Measurements from ENCODE around the gene MAGOH. TPM values are rescaled to one million over a fixed set of nuclear protein-coding genes. Genes with fewer than 3 reads are reported as not detected.

The MAGOH gene
- total and polyA plus RNA-seq, 9 of the 15 experiments (the other 6 are each of a cell fraction or from before 2014, with no cell fraction given): 102 to 342 (median 135) TPM

GRCh38 chr1:53196017-53196484 lies 42.3 kb downstream of the MAGOH start (continued):
- TF ChIP-seq CBX2 (IDR thresholded peaks at IDR 0.05; ENCODE audit: insufficient read depth, low read length, poor library complexity, severe bottlenecking): no peak

- Histone ChIP-seq H3K9me3 (replicated peaks; ENCODE audit: control insufficient read depth, insufficient read depth, low read depth, low read length) (no peaks in the 10 kb centered on the region), H3K27me3 (ENCODE audit: control insufficient read depth in 2 of 2, insufficient read depth in 2 of 2, low read length in 2 of 2) (no peaks in the 10 kb centered on the region), H3K4me1 (replicated peaks in 1 of 2; ENCODE audit: control insufficient read depth in 2 of 2, insufficient read depth in 2 of 2, low read length in 2 of 2) (peaks cover 16 to 21% of the 10 kb centered on the region in 2 experiments), H3K9ac (ENCODE audit: insufficient read depth in 1 of 2, low read depth in 2 of 2, low read length in 2 of 2) (peak overlapping the region in 1 of 2 experiments; percentile 93; a peak in 2 of 4 replicates), H3K9me1 (ENCODE audit: control insufficient read depth, insufficient read depth, low read length) (no peaks in the 10 kb centered on the region), H4K20me1 (replicated peaks; ENCODE audit: control insufficient read depth, insufficient read depth, low read length) (no peaks in the 10 kb centered on the region), H3K79me2 (ENCODE audit: control insufficient read depth, insufficient read depth, low read length) (peaks cover 17% of the 10 kb centered on the region), H2AFZ (ENCODE audit: low read depth, low read length) (peak overlapping the region; percentile 90), H3K27ac (ENCODE audit: extremely low read depth, low read depth, low read length) (peak overlapping the region; percentile 10; the same call in 1 of the 3 replicates), H3K4me3 (no peak overlapping the region), H3K4me2 (ENCODE audit: insufficient read depth, low read length) (peak overlapping the region; percentile 96), H3K36me3 (ENCODE audit: control insufficient read depth, insufficient read depth, low read length) (0 out of 3 replicates have a peak, but pooled peaks cover 6% of the 10 kb centered on the region)
- DNase-seq (ENCODE audit: extremely low read depth in 1 of 4, low spot score in 3 of 4) (no peak), ATAC-seq (no peak), FAIRE-seq (no peak)
- 60% methylated on average over 11 of the region's 11 CpGs for WGBS (ENCODE audit: insufficient coverage, low coverage, missing lambda C conversion rate)
- intact Hi-C loops (cut with micrococcal nuclease): loop anchor here (10.0 kb wide), 1 partner anchor 199 kb away; no protein-coding TSS in a partner anchor
- CTCF ChIA-PET (ENCODE audit: low intra/inter-chr PET ratio): no interaction called here
- POLR2A ChIA-PET: interaction anchor here (0.5 to 2.0 kb wide), 10 partner anchors 9 to 131 kb away, joined by 3 to 13 read pairs (median 3); no protein-coding TSS in a partner anchor
- BruUV-seq (replicated peaks): no TSS peak
- in situ Hi-C loops (cut with MboI): loop anchor here (25.0 kb wide), 1 partner anchor 283 kb away; the partner anchor contains the start of gene ECHDC2
- TF ChIP-seq HMBOX1 (IDR thresholded peaks at IDR 0.05) (peak; percentile 26; the same call in 1 of the 2 replicates), RBM34 (IDR thresholded peaks at IDR 0.05; ENCODE audit: borderline replicate concordance, insufficient read depth, low read length) (no peak), ZBTB8A (IDR thresholded peaks at IDR 0.05; ENCODE audit: partially characterized antibody) (no peak), JUNB (CRISPR knock-in tag; conservative IDR thresholded peaks at IDR 0.05) (no peak), ZFP91 (CRISPR knock-in tag; IDR thresholded peaks at IDR 0.05) (no peak), BCOR (IDR thresholded peaks at IDR 0.05) (peak; percentile 16; the same call in 1 of the 2 replicates), ZNF217 (CRISPR knock-in tag; IDR thresholded peaks at IDR 0.05) (no peak), RCOR1 (IDR thresholded peaks at IDR 0.05; ENCODE audit: borderline replicate concordance in 1 of 2, low read depth in 2 of 2, low read length in 2 of 2) (peak in 1 of 2 experiments; percentile 22; a peak in 1 of 4 replicates), ATF3 (IDR thresholded peaks at IDR 0.05) (no peak), ATF3 (CRISPR knock-in tag; conservative IDR thresholded peaks at IDR 0.05) (no peak)
Observed at GRCh38 chr1:53195246-53196016, 42.9 kb downstream of the MAGOH start.

All from K562 (cell line).